D721Med (cell line): ENCODE data around the gene CLDN22.

ENCODE experiments used
- DNase-seq: peaks from one replicate; pipeline ENCODE4 v3.0.0; 2011; ENCODE audit warnings: low spot score; ENCODE audit not compliant: insufficient read length
- FAIRE-seq: peaks from 2 replicates; lab custom pipeline; 2011; peaks lifted over from hg19 to GRCh38; lab: Jason Lieb, UNC
- CTCF ChIP-seq: IDR thresholded peaks from 2 replicates; pipeline ENCODE4 v1.5.1; 2012; ENCODE audit warnings: mild to moderate bottlenecking, control low read depth; ENCODE audit not compliant: insufficient read depth; ENCODE audit errors: missing control alignments

CLDN22 gene

GRCh38 chr4:183360161-183360919 is 40.3 kb upstream of the CLDN22 start:
- TF ChIP-seq CTCF, result no peak
- no peak for FAIRE-seq
- no peak for DNase-seq

GRCh38 chr4:183358215-183358755 is 38.2 kb upstream of the CLDN22 start:
- FAIRE-seq (no peak), DNase-seq (no peak)
- TF ChIP-seq CTCF, result no peak

- FAIRE-seq, result no peak
- no peak for DNase-seq
- no peak for TF ChIP-seq CTCF
These were observed 37.0 kb upstream of the CLDN22 start for GRCh38 chr4:183356931-183357675.

- DNase-seq (no peak), FAIRE-seq (no peak)
- no peak for TF ChIP-seq CTCF
These were observed 36.2 kb upstream of the CLDN22 start for GRCh38 chr4:183356173-183356830.

GRCh38 chr4:183355405-183355804 is 35.3 kb upstream of the CLDN22 start:
- TF ChIP-seq CTCF, result no peak
- no peak for DNase-seq

GRCh38 chr4:183354219-183354618 is 34.1 kb upstream of the CLDN22 start:
- DNase-seq (no peak), FAIRE-seq (no peak)
- TF ChIP-seq CTCF, result no peak

More at GRCh38 chr4:183355405-183355804, 35.3 kb upstream of the CLDN22 start:
- no peak for FAIRE-seq
